HG03342 (cell line): ENCODE results near the gene ZNF423.
"Not testable (repeated sequence)": the region's sequence is repeated elsewhere in the genome, so short reads cannot be mapped to it uniquely, and the experiment has no call there.

ENCODE experiments used
- ATAC-seq: cut with Tn5 transposase; IDR thresholded peaks from one replicate; pipeline ENCODE4 v1.9.1; 2021; ENCODE audit warnings: mild to moderate bottlenecking, moderate library complexity; ENCODE audit not compliant: unreplicated experiment

The ZNF423 gene

GRCh38 chr16:49700251-49701064, 155.5 kb downstream of the ZNF423 start:
- ATAC-seq: no peak

GRCh38 chr16:49699841-49700175, 156.1 kb downstream of the ZNF423 start:
- ATAC-seq: no peak

- no peak for ATAC-seq
Measured at GRCh38 chr16:49698931-49699840, 156.7 kb downstream of the ZNF423 start.

GRCh38 chr16:49698453-49698815, 157.5 kb downstream of the ZNF423 start:
- ATAC-seq: no peak

GRCh38 chr16:49697631-49698452, 158.1 kb downstream of the ZNF423 start:
- ATAC-seq: no peak

- ATAC-seq: no peak
Measured at GRCh38 chr16:49696414-49697101, 159.4 kb downstream of the ZNF423 start.

GRCh38 chr16:49695782-49696413, 160.0 kb downstream of the ZNF423 start:
- ATAC-seq: no peak

GRCh38 chr16:49693445-49693844, 162.5 kb downstream of the ZNF423 start:
- ATAC-seq: no peak

- ATAC-seq: no peak
Measured at GRCh38 chr16:49690778-49691177, 165.1 kb downstream of the ZNF423 start.

GRCh38 chr16:49688036-49688697, 167.7 kb downstream of the ZNF423 start:
- no peak for ATAC-seq

- no peak for ATAC-seq
Measured at GRCh38 chr16:49687476-49688002, 168.4 kb downstream of the ZNF423 start.

GRCh38 chr16:49684696-49685095, 171.2 kb downstream of the ZNF423 start:
- ATAC-seq: no peak

GRCh38 chr16:49682577-49683165, 173.2 kb downstream of the ZNF423 start:
- ATAC-seq: no peak

GRCh38 chr16:49681217-49681883, 174.6 kb downstream of the ZNF423 start:
- ATAC-seq: no peak

GRCh38 chr16:49679095-49679494, 176.8 kb downstream of the ZNF423 start:
- ATAC-seq: no peak

GRCh38 chr16:49677661-49678060, 178.3 kb downstream of the ZNF423 start:
- ATAC-seq: not testable (repeated sequence)

GRCh38 chr16:49675413-49675812, 180.5 kb downstream of the ZNF423 start:
- no peak for ATAC-seq

- no peak for ATAC-seq
Measured at GRCh38 chr16:49674990-49675389, 180.9 kb downstream of the ZNF423 start.
